Stimulated activated CD4-positive, alpha-beta T cell treated with anti-CD3 and anti-CD28 coated beads, Interleukin-4, amount 100 ng/mL, for 48 hours (primary cell): Measurements from ENCODE around the gene ZNF556.

ENCODE experiments used
- DNase-seq, 2 donors: peaks; one replicate each; pipeline ENCODE4 v3.0.0-alpha.2; 2020; ENCODE audit warnings: low read depth in 2 of 2

The ZNF556 gene

GRCh38 chr19:2867025-2867991 is at the start of gene ZNF556:
Gene ZNF556 (plus strand): TSS chr19:2867335. CDS start chr19:2867422, 87 bp downstream.
- DNase-seq, result no peak

DNA sequence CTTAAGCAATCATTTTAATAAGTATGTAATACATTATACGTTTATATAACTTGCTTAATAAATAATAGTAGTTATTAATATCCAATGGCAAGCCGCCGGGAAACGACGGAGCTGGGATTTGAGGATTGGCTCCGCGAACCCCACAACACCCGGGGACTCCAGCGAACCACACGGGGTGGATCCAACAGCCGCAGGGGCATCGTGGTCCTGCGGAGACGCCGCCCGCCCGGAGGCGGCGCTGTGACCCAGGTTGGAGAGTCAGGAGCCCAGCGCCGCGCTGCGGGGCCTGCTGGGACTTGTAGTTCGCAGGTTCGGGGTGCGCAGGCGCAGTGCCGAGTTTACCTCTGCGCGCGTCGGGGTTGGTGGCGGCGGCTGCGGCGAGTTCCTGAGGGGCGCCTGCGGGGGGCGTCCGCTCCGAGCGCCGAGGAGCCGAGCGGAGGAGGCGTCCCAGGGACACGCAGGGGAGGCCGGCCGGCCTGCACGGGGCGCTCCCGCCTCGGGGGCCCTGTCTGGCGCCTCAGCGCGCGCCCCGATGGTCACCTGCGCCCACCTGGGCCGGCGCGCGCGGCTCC is 47.5 kb upstream of the ZNF556 start, which contains the start of gene ZNF554:
ZNF554 (plus strand) TSS at position 329 of the 572 bp plus-strand sequence; CDS start at position 533, 204 bp downstream.
- peak; percentile 96 to 98 for DNase-seq

DNA sequence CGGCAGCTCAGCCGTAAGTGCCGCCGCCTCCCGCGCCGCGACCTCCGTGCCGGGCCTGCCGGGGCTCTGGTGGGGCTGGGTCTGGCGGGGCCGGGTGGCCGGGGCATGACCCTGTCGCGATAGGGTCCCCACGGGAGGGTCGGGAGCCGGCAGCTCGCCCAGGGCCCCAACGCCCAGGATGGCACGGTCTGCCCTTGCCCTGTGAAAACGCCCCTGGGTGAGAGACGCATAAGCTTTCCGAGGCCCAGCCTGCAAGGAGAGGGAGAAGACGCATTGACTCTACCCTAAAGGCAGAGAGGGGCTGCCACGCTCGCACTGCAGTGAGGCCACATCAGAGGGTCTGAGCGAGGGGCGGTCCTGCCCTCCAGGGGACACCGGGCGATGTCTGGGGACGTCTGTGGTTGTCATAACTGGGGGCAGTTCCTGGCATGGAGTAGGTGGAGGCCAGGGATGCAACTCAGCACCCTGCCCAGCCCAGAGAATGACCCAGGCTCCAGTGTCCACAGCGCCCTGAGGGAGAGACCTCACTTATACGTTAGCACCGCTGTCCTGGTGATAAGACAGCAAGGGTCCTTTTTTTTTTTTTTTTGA is 46.9 kb upstream of the ZNF556 start:
- no peak for DNase-seq

DNA sequence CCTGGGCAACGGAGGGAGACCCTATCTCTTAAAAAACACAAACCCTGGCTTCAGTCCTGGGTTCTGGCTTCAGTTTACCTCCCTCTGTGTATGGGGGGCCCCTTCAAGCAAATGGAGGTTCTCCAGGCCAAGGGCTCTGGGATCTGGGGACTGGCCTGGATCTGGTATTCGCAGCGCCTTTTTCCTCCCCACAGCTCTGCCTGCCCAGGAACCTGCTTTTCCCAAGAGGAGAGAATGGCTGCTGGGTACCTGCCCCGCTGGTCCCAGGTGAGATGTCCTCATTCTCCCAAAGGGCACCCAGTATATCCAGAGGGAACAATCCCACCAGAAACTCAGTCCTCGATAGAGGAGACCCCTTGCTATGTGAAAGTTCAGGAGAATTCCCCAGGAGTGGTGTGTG is 44.3 kb upstream of the ZNF556 start:
- no peak for DNase-seq

GRCh38 chr19:2823646-2824045 is 43.5 kb upstream of the ZNF556 start:
- DNase-seq, result no peak

DNA sequence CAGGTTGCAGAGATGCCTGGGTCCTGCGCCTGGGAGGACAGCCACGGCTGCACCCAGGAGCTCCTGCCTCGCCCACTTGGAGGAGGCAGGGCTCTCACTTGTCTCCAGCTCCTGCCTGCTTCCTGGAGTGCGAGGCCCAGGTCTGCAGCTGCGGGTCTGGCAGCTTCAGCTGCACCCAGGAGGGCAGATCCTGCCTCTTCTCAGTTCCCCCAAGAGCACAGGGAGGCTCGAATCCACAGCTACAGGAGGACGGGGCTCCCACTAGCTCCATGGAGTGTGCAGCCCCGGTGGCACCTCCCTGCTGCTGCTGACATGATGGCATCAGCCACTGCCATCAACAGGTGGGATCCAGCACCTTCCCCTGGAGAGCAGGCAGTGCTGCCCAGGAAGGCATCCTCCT is 43.0 kb upstream of the ZNF556 start:
- no peak for DNase-seq

DNA sequence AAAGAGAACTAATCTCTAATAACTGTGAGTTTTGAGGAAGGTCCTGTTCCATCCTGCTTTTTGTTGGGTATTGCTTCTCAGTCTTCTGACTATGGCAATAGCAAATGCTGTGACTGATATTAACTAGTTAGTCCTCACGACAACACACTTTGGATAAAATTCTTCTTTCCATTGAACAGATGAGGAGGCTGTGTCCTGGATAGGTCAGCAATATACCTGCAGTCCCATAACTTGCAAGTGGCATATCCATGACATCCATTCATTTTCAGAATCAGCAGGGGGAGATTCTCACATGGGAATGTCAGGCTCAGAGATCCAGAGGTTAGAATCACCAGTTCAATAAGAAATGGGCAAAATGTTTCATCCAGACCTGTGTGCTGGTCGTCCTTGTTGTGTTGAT is 40.1 kb upstream of the ZNF556 start:
- no peak for DNase-seq

DNA sequence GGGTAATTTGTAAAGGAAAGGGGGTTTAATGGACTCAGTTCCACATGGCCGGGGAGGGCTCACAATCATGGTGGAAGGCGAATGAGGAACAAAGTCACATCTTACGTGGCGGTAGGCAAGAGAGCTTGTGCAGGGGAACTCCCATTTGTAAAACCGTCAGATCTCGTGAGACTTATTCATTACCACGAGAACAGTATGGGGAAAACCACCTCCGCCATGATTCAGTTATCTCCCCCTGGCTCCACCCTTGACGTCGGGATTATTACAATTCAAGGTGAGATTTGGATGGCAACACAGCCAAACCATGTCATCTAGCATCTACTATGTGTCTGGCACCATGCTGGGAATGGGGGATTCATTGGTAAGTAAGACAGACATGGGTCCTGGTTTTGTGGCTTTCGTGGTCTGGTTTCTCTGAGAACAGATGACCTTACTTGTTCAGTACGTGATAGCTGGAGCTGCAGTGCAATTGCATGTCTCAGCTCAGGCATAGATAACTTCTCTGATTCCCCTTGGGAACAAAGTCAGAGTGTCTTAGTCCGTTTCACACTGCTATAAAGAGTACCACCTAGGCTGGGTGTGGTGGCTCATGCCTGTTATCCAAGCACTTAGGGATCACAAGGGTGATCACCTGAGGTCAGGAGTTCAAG is 39.2 kb upstream of the ZNF556 start:
- no peak for DNase-seq

DNA sequence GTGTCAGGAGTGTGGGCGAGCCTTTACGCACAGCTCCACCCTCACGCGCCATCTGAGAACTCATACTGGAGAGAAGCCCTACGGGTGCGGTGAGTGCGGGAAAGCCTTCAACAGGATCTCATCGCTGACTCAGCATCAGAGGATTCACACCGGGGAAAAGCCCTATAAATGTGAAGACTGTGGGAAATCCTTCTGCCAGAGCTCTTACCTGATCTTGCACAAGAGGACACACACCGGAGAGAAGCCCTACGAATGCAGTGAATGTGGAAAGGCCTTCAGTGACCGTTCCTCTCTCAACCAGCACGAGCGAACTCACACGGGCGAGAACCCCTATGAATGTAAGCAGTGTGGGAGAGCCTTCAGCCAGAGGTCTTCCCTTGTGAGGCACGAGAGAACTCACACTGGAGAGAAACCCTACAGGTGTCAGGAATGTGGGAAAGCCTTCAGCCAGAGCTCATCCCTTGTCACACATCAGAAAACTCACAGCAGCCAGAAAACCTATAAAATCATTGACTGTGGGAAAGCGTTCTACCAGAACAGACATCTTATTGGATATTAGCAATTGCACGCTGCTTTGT is 32.8 kb upstream of the ZNF556 start:
- no peak for DNase-seq

DNA sequence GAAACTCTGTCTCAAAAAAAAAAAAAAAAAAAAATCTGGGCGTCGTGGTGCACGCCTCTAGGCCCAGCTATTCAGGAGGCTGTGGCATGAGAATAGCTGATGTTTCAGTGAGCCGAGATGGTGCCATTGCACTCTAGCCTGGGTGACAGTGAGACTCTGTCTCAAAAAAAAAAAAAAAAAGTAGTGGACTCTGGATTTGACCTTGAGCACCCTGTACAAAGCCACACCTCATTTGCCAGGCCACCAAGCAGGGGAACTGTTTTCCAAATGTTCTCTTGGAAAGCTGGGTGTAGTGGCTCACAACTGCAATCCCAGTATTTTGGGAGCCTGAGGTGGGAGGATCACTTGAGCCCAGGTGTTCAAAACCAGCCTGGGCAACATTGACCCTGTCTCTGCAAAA is 29.7 kb upstream of the ZNF556 start:
- no peak for DNase-seq

- DNase-seq, result peak; percentile 96 to 97
Measured at GRCh38 chr19:2840794-2841791, 26.0 kb upstream of the ZNF556 start, which contains the start of gene ZNF555. Gene ZNF555 (plus strand): TSS chr19:2841475. CDS start chr19:2841573, 98 bp downstream.

DNA sequence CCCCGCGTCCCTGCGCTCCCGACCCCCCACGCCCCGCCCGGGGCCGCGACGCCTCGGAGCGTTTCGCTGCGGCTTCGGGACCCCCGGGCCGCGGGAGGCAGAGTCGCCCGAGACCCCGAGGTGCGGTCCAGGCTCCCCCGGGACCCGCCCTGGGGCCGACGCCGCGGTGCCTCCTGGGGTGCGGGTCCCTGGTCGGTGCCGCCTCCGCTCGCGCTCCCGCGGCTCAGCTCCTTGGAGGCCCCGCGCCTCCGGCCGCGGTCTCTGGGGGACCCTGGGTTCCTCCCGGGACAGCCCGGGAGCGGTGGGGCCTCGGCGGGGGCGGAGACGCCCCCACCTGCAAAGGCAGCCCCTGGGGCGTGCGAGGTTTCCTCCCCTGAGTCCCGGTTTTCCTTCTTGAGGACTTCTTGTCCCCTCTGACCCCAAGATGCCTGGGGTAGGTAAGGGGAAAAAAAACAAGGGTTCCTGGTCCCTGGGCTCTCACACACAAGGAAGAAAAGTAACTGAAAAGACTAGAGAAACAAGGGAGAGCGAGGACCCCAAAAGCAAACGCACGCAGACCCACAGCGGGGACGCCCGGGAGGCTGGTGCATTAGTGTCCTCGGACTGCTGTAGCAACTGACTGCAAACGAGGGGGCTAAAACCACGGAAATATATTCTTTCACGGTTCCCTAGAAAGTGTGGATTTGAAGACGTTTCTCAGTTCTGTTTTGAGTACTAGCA is 25.1 kb upstream of the ZNF556 start:
- DNase-seq, result no peak

DNA sequence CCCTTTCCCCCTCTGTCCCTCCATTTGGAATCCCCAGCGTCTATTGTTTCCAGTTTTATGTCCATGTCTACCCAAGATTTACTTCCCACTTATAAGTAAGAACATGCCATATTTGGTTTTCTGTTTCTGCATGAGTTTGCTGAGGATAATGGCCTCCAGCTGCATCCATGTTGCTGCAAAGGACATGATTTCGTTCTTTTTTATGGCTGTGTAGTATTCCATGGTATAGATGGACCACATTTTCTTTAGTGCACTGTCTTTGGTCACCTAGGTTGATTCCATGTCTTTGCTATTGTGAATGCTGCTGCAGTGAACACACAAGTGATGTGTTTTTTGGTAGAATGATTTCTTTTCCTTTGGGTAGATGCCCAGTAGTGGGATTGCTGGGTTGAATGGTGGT is 22.0 kb upstream of the ZNF556 start:
- no peak for DNase-seq

DNA sequence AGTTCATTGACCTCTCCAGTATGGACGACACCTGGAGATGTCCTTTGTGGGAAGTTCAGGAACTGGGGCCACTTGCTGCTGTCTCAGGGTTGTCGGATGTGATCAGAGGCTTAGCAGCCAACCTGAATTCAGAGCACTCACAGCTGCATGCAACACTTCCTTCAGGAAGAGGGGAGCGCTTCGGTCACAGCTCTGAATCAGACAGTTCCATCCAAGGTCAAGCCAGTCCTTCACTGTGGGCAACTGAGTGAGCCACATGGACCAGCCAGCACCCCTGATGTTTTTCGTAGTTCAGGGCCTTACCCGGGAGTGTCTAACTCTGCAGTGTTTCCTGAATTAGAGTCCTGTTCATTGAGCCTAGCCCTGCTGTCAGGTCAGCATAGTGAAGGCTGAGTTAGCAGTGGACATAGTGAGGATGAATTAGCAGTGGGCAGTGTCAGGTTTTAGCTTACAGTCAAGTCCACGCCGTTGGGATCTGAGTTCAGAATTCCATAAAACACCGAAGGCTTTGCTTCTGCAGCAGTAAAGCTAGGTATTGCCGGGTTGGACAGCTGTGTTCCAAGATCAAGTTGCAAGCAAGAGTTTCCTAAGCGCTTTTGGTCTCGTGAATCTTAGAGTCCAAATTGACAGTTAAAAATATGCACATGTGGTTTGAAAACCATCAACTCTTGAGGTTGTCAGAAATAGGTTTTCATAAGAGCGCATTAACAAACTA is 20.8 kb upstream of the ZNF556 start:
- DNase-seq, result no peak

DNA sequence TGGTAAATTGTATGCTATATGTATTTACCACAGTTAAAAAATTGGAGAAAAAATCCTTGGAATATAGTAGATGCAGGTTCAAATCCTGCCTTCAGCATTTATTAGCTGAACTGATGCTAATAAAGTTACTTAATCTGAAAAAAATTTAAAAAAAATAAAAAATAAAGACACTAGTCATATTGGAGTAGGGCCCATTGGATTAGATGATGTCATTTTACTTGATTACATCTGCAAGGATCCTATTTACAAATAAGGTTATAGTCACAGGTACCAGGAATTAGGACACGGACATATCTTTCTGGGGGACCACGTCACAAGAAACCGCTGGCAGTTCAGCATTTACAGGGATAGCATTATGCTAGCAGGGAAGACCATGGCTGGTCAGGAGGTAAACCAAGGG is 19.6 kb upstream of the ZNF556 start:
- no peak for DNase-seq

GRCh38 chr19:2848616-2849015 is 18.5 kb upstream of the ZNF556 start:
- DNase-seq, result no peak

DNA sequence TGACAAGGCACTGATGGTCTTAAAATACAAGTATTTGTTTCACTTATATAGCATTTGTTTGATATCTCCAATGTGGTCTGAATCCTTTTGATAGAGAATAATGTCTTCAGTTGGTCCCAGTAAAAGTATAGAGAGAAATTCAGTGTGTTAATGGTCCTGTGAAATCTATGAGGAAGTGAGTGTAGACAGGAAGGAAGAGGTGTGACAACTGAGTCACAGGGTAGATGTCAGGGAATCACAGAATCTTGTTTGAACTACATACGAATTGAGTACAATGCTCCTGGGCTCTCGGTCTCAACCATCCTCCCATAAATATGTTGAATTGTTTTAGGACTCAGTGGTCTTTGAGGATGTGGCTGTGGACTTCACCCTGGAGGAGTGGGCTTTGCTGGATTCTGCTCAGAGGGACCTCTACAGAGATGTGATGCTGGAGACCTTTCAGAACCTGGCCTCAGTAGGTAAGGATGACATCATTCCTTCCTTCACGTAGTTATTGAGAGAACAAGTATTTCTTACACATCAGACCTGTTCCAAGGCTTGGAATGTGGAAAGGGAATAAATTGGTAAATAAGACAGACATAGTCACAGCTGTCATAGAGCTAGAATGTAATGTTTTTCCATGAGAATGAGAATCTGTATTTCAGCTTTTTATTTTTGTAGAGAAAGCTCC is 16.7 kb upstream of the ZNF556 start:
- no peak for DNase-seq

- no peak for DNase-seq
Measured at GRCh38 chr19:2852598-2852997, 14.5 kb upstream of the ZNF556 start.
